ENCODE results near the gene CDKN2A.

CDKN2A gene

GRCh38 chr9:21988056-21988990 is 5.9 kb downstream of the CDKN2A start:
- Histone ChIP-seq H3K27ac (ENCODE audit: low read depth, low read length) (no peak overlapping the region), H3K27me3 (ENCODE audit: low read length) (no peaks in the 10 kb centered on the region), H3K9me3 (ENCODE audit: insufficient read depth, low read length) (no peaks in the 10 kb centered on the region), H3K79me2 (ENCODE audit: insufficient read depth, low read length) (peaks cover 91% of the 10 kb centered on the region), H3K36me3 (ENCODE audit: low read length) (peaks cover 34% of the 10 kb centered on the region; the same call in 1 of the 2 replicates), H2AFZ (ENCODE audit: low read depth, low read length, severe bottlenecking) (no peak overlapping the region), H3K9ac (ENCODE audit: low read length) (no peak overlapping the region), H3K4me3 (ENCODE audit: insufficient read depth, low read length, poor library complexity, severe bottlenecking) (no peak overlapping the region), H3F3A (ENCODE audit: insufficient read depth) (peaks cover 4% of the 10 kb centered on the region; the same call in 1 of the 2 replicates), H4K20me1 (ENCODE audit: low read depth, low read length) (peaks cover 7% of the 10 kb centered on the region; the same call in 1 of the 2 replicates), H3K4me2 (ENCODE audit: low read depth, low read length, poor library complexity, severe bottlenecking) (peak overlapping the region; percentile 37), H3K9me2 (replicated peaks; ENCODE audit: insufficient read depth, low read length) (no peaks in the 10 kb centered on the region)
- no peak for TF ChIP-seq CTCF (IDR thresholded peaks at IDR 0.05; ENCODE audit: insufficient read depth, low read length, poor library complexity, severe bottlenecking)
- no peak for TF ChIP-seq EZH2phosphoT487 (conservative IDR thresholded peaks at IDR 0.05; ENCODE audit: low read length)

GRCh38 chr9:21985964-21986667 is 8.1 kb downstream of the CDKN2A start:
- no peak overlapping the region for H2AFZ ChIP-seq (ENCODE audit: low read depth, low read length, severe bottlenecking)

GRCh38 chr9:21984101-21984500 is 10.1 kb downstream of the CDKN2A start:
- H3F3A ChIP-seq (ENCODE audit: insufficient read depth), result peaks cover 10% of the 10 kb centered on the region; the same call in 1 of the 2 replicates
- no peak overlapping the region for H3K4me3 ChIP-seq (ENCODE audit: insufficient read depth, low read length, poor library complexity, severe bottlenecking)
- H3K4me2 ChIP-seq (ENCODE audit: low read depth, low read length, poor library complexity, severe bottlenecking), result no peak overlapping the region
- H3K79me2 ChIP-seq (ENCODE audit: insufficient read depth, low read length), result peaks cover 88% of the 10 kb centered on the region
- H2AFZ ChIP-seq (ENCODE audit: low read depth, low read length, severe bottlenecking), result no peak overlapping the region
- H3K27me3 ChIP-seq (ENCODE audit: low read length), result no peaks in the 10 kb centered on the region
- H3K9me3 ChIP-seq (ENCODE audit: insufficient read depth, low read length), result no peaks in the 10 kb centered on the region
- peaks cover 17% of the 10 kb centered on the region; the same call in 1 of the 2 replicates for H3K36me3 ChIP-seq (ENCODE audit: low read length)
- H3K9ac ChIP-seq (ENCODE audit: low read length), result no peak overlapping the region
- H3K9me2 ChIP-seq (replicated peaks; ENCODE audit: insufficient read depth, low read length), result no peaks in the 10 kb centered on the region
- H3K27ac ChIP-seq (ENCODE audit: low read depth, low read length), result no peak overlapping the region
- no peaks in the 10 kb centered on the region for H4K20me1 ChIP-seq (ENCODE audit: low read depth, low read length)
- TF ChIP-seq CTCF (IDR thresholded peaks at IDR 0.05; ENCODE audit: insufficient read depth, low read length, poor library complexity, severe bottlenecking), result no peak
- TF ChIP-seq EZH2phosphoT487 (conservative IDR thresholded peaks at IDR 0.05; ENCODE audit: low read length), result no peak

More at GRCh38 chr9:21985964-21986667, 8.1 kb downstream of the CDKN2A start:
- no peaks in the 10 kb centered on the region for H3K27me3 ChIP-seq (ENCODE audit: low read length)
- H3K9me3 ChIP-seq (ENCODE audit: insufficient read depth, low read length), result no peaks in the 10 kb centered on the region
- no peaks in the 10 kb centered on the region for H3K9me2 ChIP-seq (replicated peaks; ENCODE audit: insufficient read depth, low read length)
- H3K27ac ChIP-seq (ENCODE audit: low read depth, low read length), result no peak overlapping the region
- peaks cover 10% of the 10 kb centered on the region; the same call in 1 of the 2 replicates for H3F3A ChIP-seq (ENCODE audit: insufficient read depth)
- peaks cover 91% of the 10 kb centered on the region for H3K79me2 ChIP-seq (ENCODE audit: insufficient read depth, low read length)
- peaks cover 24% of the 10 kb centered on the region; the same call in 1 of the 2 replicates for H3K36me3 ChIP-seq (ENCODE audit: low read length)
- H4K20me1 ChIP-seq (ENCODE audit: low read depth, low read length), result no peaks in the 10 kb centered on the region
- H3K9ac ChIP-seq (ENCODE audit: low read length), result no peak overlapping the region
- TF ChIP-seq CTCF (IDR thresholded peaks at IDR 0.05; ENCODE audit: insufficient read depth, low read length, poor library complexity, severe bottlenecking), result no peak
- no peak for TF ChIP-seq EZH2phosphoT487 (conservative IDR thresholded peaks at IDR 0.05; ENCODE audit: low read length)
- H3K4me3 ChIP-seq (ENCODE audit: insufficient read depth, low read length, poor library complexity, severe bottlenecking), result no peak overlapping the region
- no peak overlapping the region for H3K4me2 ChIP-seq (ENCODE audit: low read depth, low read length, poor library complexity, severe bottlenecking)
